NCI-H2029 treated with DMSO at 0.1 percent for 48 hours (cell line): ENCODE results near the gene GCC2.
A peak's percentile ranks its signal among the peaks of the same experiment; 100 is the strongest.
"Not testable (repeated sequence)": the region's sequence is repeated elsewhere in the genome, so short reads cannot be mapped to it uniquely, and the experiment has no call there.

Experiments used
- DNase-seq: peaks from one replicate; lab custom pipeline; 2025; lab: John Stamatoyannopoulos, UW

Gene GCC2

GRCh38 chr2:108448678-108449409 lies at the start of gene GCC2:
Gene GCC2, plus strand, starts transcription at chr2:108449206. Its CDS starts 69 bp downstream, at chr2:108449275.
- peak; percentile 52 for DNase-seq

- no peak for DNase-seq
These were observed 49.5 kb upstream of the GCC2 start for GRCh38 chr2:108399479-108399878.

- DNase-seq: no peak
These were observed 47.2 kb upstream of the GCC2 start for GRCh38 chr2:108401800-108402199.

- no peak for DNase-seq
These were observed 45.5 kb upstream of the GCC2 start for GRCh38 chr2:108403494-108403893.

GRCh38 chr2:108404784-108405397 lies 44.1 kb upstream of the GCC2 start:
- no peak for DNase-seq

GRCh38 chr2:108407864-108408729 lies 40.9 kb upstream of the GCC2 start:
- no peak for DNase-seq

- DNase-seq: no peak
These were observed 39.2 kb upstream of the GCC2 start for GRCh38 chr2:108409768-108410167.

- no peak for DNase-seq
These were observed 35.9 kb upstream of the GCC2 start for GRCh38 chr2:108412995-108413710.

- no peak for DNase-seq
These were observed 35.3 kb upstream of the GCC2 start for GRCh38 chr2:108413711-108414095.

GRCh38 chr2:108414256-108414876 lies 34.6 kb upstream of the GCC2 start:
- no peak for DNase-seq

GRCh38 chr2:108414945-108415344 lies 34.1 kb upstream of the GCC2 start:
- DNase-seq: no peak

- no peak for DNase-seq
These were observed 31.8 kb upstream of the GCC2 start for GRCh38 chr2:108417254-108417653.

- no peak for DNase-seq
These were observed 30.6 kb upstream of the GCC2 start for GRCh38 chr2:108418416-108418815.

- no peak for DNase-seq
These were observed 25.9 kb upstream of the GCC2 start for GRCh38 chr2:108423067-108423466.

GRCh38 chr2:108423502-108424251 lies 25.3 kb upstream of the GCC2 start:
- no peak for DNase-seq

GRCh38 chr2:108428286-108429009 lies 20.6 kb upstream of the GCC2 start:
- DNase-seq: no peak

GRCh38 chr2:108435578-108435977 lies 13.4 kb upstream of the GCC2 start:
- not testable (repeated sequence) for DNase-seq

- DNase-seq: no peak
These were observed 12.0 kb upstream of the GCC2 start for GRCh38 chr2:108436976-108437375.

- DNase-seq: no peak
These were observed 7.3 kb upstream of the GCC2 start for GRCh38 chr2:108441712-108442111.
